ENCODE measurements around the gene FUBP1.

Gene FUBP1

DNA sequence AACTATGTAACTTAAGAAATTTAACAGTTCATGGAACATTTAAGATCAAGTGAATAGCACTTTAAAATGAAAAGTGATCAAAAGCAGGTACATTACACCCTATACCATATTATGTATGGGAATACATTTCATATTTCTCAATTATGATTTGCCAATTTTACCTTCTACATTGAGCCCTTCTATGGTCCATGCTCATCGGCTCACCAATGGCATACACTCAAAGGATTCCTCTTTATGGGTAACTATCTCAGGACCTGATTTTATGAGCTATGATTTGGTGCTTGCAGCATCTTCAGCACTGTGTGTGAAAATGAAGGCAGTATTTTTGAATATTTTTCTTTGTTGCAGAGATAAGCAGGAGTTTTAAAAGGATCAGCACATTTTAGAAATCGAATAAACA, 33.5 kb downstream of the FUBP1 start:
- ChIA-PET CTCF (no interaction called here), POLR2A (interaction anchor here (0.6 kb wide), 1 partner anchor 28 kb away, joined by 3 read pairs; no protein-coding TSS in a partner anchor)
- TF ChIP-seq, protein P1, sequence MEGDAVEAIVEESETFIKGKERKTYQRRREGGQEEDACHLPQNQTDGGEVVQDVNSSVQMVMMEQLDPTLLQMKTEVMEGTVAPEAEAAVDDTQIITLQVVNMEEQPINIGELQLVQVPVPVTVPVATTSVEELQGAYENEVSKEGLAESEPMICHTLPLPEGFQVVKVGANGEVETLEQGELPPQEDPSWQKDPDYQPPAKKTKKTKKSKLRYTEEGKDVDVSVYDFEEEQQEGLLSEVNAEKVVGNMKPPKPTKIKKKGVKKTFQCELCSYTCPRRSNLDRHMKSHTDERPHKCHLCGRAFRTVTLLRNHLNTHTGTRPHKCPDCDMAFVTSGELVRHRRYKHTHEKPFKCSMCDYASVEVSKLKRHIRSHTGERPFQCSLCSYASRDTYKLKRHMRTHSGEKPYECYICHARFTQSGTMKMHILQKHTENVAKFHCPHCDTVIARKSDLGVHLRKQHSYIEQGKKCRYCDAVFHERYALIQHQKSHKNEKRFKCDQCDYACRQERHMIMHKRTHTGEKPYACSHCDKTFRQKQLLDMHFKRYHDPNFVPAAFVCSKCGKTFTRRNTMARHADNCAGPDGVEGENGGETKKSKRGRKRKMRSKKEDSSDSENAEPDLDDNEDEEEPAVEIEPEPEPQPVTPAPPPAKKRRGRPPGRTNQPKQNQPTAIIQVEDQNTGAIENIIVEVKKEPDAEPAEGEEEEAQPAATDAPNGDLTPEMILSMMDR (IDR thresholded peaks at IDR 0.05; ENCODE audit: control extremely low read depth, extremely low read depth, low read depth, missing control alignments) = no peak
- DNase-seq (ENCODE audit: extremely low spot score) = no peak

DNA sequence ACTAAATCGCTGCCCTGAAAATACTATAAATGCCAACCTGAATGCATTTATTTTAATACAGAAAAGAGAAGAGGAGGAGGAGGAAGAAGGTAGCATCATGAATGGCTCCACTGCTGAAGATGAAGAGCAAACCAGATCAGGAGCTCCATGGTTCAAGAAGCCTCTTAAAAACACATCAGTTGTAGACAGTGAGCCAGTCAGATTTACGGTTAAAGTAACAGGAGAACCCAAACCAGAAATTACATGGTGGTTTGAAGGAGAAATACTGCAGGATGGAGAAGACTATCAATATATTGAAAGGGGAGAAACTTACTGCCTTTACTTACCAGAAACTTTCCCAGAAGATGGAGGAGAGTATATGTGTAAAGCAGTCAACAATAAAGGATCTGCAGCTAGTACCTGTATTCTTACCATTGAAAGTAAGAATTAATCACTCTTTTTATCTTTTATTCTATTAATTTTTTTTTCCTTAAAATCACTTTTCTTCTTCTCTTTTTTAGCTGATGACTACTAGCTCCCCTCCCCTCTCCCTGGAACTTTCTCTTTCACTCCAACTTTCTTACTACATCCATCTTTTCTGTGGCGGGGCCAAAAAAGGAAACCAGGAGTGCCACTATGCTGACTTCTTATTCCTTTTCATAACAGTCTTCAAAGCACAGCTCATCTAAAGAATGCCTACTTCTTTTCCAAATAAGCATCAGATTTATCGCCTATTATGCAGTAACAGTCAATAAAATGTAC, 36.3 kb downstream of the FUBP1 start:
- DNase-seq (ENCODE audit: extremely low spot score) = no peak
- ChIA-PET CTCF (interaction anchor here (1.4 kb wide), 1 partner anchor 9 kb away, joined by 3 read pairs; no protein-coding TSS in a partner anchor), POLR2A (no interaction called here)
- TF ChIP-seq, protein P1 (IDR thresholded peaks at IDR 0.05; ENCODE audit: control extremely low read depth, extremely low read depth, low read depth, missing control alignments) = no peak

DNA sequence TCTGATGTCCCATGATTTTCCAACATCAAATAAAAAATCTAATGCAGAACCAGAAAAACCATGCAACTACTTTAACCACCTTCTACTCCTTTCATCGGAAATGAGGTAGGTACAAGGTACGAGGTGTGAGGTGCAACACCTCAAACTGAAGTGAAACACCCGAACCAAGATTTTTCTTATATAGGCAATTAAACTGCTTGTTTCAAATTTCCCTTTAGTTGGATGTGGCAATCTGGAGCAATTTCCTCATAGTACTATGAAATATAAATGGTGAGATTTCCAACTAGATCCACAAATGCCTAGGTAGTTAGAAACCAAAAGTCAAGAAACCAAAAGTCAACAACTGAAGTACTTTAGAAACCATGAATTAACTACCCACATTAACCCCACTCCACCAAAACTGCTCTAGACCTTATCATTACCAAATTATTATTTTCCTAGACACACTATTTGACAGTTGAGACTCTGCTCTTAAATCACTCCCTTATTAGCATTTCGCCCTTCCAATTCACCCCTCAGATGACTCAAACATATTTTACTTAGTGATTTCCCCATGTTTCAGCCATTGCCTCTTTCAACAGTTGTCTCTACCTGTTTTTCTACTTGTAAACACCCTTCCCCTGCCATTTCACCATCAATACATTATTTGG, 37.8 kb downstream of the FUBP1 start:
- CTCF ChIA-PET = no interaction called here
- no peak for DNase-seq (ENCODE audit: extremely low spot score)
- TF ChIP-seq, protein P1 (IDR thresholded peaks at IDR 0.05; ENCODE audit: control extremely low read depth, extremely low read depth, low read depth, missing control alignments) = no peak
- POLR2A ChIA-PET = no interaction called here

- ChIA-PET POLR2A (no interaction called here), CTCF (no interaction called here)
- TF ChIP-seq, protein P1 (IDR thresholded peaks at IDR 0.05; ENCODE audit: control extremely low read depth, extremely low read depth, low read depth, missing control alignments) = no peak
- DNase-seq (ENCODE audit: extremely low spot score) = no peak
These were observed 40.2 kb downstream of the FUBP1 start for GRCh38 chr1:77938651-77939050.

GRCh38 chr1:77929806-77930205, 49.1 kb downstream of the FUBP1 start:
- CTCF ChIA-PET = no interaction called here
- DNase-seq (ENCODE audit: extremely low spot score) = no peak
- POLR2A ChIA-PET = no interaction called here
- TF ChIP-seq, protein P1 (IDR thresholded peaks at IDR 0.05; ENCODE audit: control extremely low read depth, extremely low read depth, low read depth, missing control alignments) = no peak

DNA sequence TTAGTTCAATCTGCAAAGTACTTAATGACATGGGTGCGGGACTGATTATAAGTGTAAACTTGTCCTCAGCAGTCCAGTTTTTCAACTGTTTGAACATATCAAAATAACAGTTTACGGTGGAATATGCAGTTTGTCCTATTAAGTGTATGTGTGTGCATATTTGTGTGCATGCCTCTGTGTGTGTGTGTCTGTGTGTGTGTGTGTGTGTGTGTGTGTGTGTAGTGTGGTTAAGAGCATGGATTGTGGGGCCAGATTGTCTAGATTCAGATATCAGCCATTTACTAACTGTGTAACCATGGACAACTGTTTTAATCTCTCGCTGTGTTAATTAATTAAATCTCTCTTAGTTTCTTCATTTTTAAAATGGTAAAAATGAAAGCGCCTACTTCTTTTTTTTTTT, 51.5 kb downstream of the FUBP1 start:
- DNase-seq (ENCODE audit: extremely low spot score) = no peak
- ChIA-PET CTCF (no interaction called here), POLR2A (no interaction called here)
- TF ChIP-seq, protein P1 (IDR thresholded peaks at IDR 0.05; ENCODE audit: control extremely low read depth, extremely low read depth, low read depth, missing control alignments) = no peak

Data from GM10248 (cell line).